ENCODE data around the gene FAM53A.

GRCh38 chr4:1598206-1599025 is 85.7 kb downstream of the FAM53A start:
- TF ChIP-seq, protein P1, sequence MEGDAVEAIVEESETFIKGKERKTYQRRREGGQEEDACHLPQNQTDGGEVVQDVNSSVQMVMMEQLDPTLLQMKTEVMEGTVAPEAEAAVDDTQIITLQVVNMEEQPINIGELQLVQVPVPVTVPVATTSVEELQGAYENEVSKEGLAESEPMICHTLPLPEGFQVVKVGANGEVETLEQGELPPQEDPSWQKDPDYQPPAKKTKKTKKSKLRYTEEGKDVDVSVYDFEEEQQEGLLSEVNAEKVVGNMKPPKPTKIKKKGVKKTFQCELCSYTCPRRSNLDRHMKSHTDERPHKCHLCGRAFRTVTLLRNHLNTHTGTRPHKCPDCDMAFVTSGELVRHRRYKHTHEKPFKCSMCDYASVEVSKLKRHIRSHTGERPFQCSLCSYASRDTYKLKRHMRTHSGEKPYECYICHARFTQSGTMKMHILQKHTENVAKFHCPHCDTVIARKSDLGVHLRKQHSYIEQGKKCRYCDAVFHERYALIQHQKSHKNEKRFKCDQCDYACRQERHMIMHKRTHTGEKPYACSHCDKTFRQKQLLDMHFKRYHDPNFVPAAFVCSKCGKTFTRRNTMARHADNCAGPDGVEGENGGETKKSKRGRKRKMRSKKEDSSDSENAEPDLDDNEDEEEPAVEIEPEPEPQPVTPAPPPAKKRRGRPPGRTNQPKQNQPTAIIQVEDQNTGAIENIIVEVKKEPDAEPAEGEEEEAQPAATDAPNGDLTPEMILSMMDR (conservative IDR thresholded peaks at IDR 0.05), result no peak
- no peak for TF ChIP-seq ZFX (IDR thresholded peaks at IDR 0.05)
